Activated T-helper 9 cell treated with anti-CD3 and anti-CD28 coated beads, Interleukin-2, amount 50 U/mL, for 16 hours (primary cell): ENCODE measurements around the gene OSGEP.
A peak's percentile ranks its signal among the peaks of the same experiment; 100 is the strongest.

Experiments used
- DNase-seq: peaks from one replicate; pipeline ENCODE4 v3.0.0-alpha.2; 2020; ENCODE audit warnings: low read depth

Gene OSGEP

GRCh38 chr14:20454516-20455354 is at the start of gene OSGEP, which contains the start of gene APEX1:
TSS of gene OSGEP (minus strand) at chr14:20454812. CDS start at chr14:20454683, 129 bp downstream.
TSS of gene APEX1 (plus strand) at chr14:20455226. CDS start at chr14:20455646, 420 bp downstream.
- DNase-seq, result peak; percentile 96

GRCh38 chr14:20503898-20504297 is 49.3 kb upstream of the OSGEP start:
- no peak for DNase-seq

GRCh38 chr14:20501346-20501745 is 46.7 kb upstream of the OSGEP start:
- DNase-seq, result no peak

GRCh38 chr14:20499881-20500280 is 45.3 kb upstream of the OSGEP start:
- DNase-seq, result no peak

- no peak for DNase-seq
These were observed 44.5 kb upstream of the OSGEP start for GRCh38 chr14:20499108-20499507.

- no peak for DNase-seq
These were observed 44.0 kb upstream of the OSGEP start for GRCh38 chr14:20498622-20499021.

- no peak for DNase-seq
These were observed 40.5 kb upstream of the OSGEP start for GRCh38 chr14:20494935-20495766.

- DNase-seq, result no peak
These were observed 39.0 kb upstream of the OSGEP start for GRCh38 chr14:20493634-20494033.

GRCh38 chr14:20492486-20492885 is 37.9 kb upstream of the OSGEP start:
- DNase-seq, result no peak

GRCh38 chr14:20490563-20490962 is 36.0 kb upstream of the OSGEP start:
- DNase-seq, result no peak

- no peak for DNase-seq
These were observed 34.7 kb upstream of the OSGEP start for GRCh38 chr14:20489093-20489994.

- no peak for DNase-seq
These were observed 32.7 kb upstream of the OSGEP start for GRCh38 chr14:20487396-20487725.

- DNase-seq, result no peak
These were observed 32.2 kb upstream of the OSGEP start for GRCh38 chr14:20486684-20487395.

- no peak for DNase-seq
These were observed 31.3 kb upstream of the OSGEP start for GRCh38 chr14:20485900-20486299.

GRCh38 chr14:20482382-20482781 is 27.8 kb upstream of the OSGEP start:
- DNase-seq, result no peak

- DNase-seq, result no peak
These were observed 24.3 kb upstream of the OSGEP start for GRCh38 chr14:20478894-20479293.

GRCh38 chr14:20477211-20477876 is 22.7 kb upstream of the OSGEP start:
- no peak for DNase-seq

GRCh38 chr14:20476776-20477175 is 22.2 kb upstream of the OSGEP start:
- no peak for DNase-seq

- no peak for DNase-seq
These were observed 18.0 kb upstream of the OSGEP start for GRCh38 chr14:20472536-20473169.

- no peak for DNase-seq
These were observed 15.9 kb upstream of the OSGEP start for GRCh38 chr14:20470603-20470901.
